Endothelial cell of umbilical vein (primary cell): ENCODE results near the gene SH3TC1. TPM values are rescaled to one million over a fixed set of nuclear protein-coding genes. Genes with fewer than 3 reads are reported as not detected.

Experiments
- BruUV-seq: library from RNA; stranded (reverse); fragments of 400-500 nt; replicated peaks from 2 replicates; lab custom pipeline; 2021; lab: Mats Ljungman, UMichigan
- CTCF ChIA-PET: fragments of 300-600, 350-600 bp; sonication (Branson Sonifier 250); formaldehyde crosslinking; loops from one replicate; lab custom pipeline; 2021; ENCODE audit warnings: antibody characterized with exemption, inconsistent platforms; lab: Charles Lee
- POLR2A ChIA-PET: fragments of 300-600, 350-600 bp; sonication (Branson Sonifier 250); formaldehyde crosslinking; loops from one replicate; lab custom pipeline; 2021; ENCODE audit warnings: antibody characterized with exemption, inconsistent platforms; lab: Charles Lee
- DNase-seq: peaks from one replicate; pipeline ENCODE4 v3.0.0-alpha.2; 2011; ENCODE audit warnings: low read depth, low spot score
- FAIRE-seq: peaks from 2 replicates; lab custom pipeline; 2011; peaks lifted over from hg19 to GRCh38; lab: Jason Lieb, UNC
- H2AFZ ChIP-seq: 2 replicates; pipeline ENCODE4 v1.6.0; 2012; ENCODE audit warnings: low read depth, low read length, control low read depth, inconsistent platforms
- H3K27ac ChIP-seq: 2 replicates; pipeline ENCODE4 v1.5.1; 2011; ENCODE audit warnings: low read depth, mild to moderate bottlenecking, control low read depth, low read length, moderate library complexity; ENCODE audit not compliant: insufficient read depth
- H3K27me3 ChIP-seq, 2 experiments: 2 replicates each; pipeline versions ENCODE4 v1.6.0 to v1.6.1; 2011; ENCODE audit warnings: low read length in 2 of 2, mixed read lengths in 1 of 2; ENCODE audit not compliant: control insufficient read depth in 2 of 2, insufficient read depth in 2 of 2
- H3K36me3 ChIP-seq, 2 experiments: 2 replicates in 1 of 2; 3 replicates in 1 of 2; pipeline ENCODE4 v1.5.1; 2011; ENCODE audit warnings: low read length in 2 of 2, mild to moderate bottlenecking in 1 of 2, moderate library complexity in 1 of 2; ENCODE audit not compliant: control insufficient read depth in 2 of 2, insufficient read depth in 2 of 2; ENCODE audit errors: extremely low read depth in 1 of 2
- H3K4me1 ChIP-seq: 3 replicates; pipeline ENCODE4 v1.5.1; 2011; ENCODE audit warnings: mild to moderate bottlenecking, low read length; ENCODE audit not compliant: control insufficient read depth, insufficient read depth; ENCODE audit errors: extremely low read depth
- H3K4me2 ChIP-seq: 2 replicates; pipeline ENCODE4 v1.6.1; 2011; ENCODE audit warnings: low read length, control low read depth, mixed read lengths; ENCODE audit not compliant: insufficient read depth
- H3K4me3 ChIP-seq, 3 experiments: fragments of 200-600 bp in 1 of 3; sonication (generic), shearing (Covaris generic) in 1 of 3; replicated peaks in 1 of 3; 2 replicates each; pipeline ENCODE4 v1.5.1; 2011 to 2016; ENCODE audit warnings: control low read depth in 3 of 3, low read length in 3 of 3, mild to moderate bottlenecking in 2 of 3, inconsistent platforms in 1 of 3, low read depth in 1 of 3, moderate library complexity in 1 of 3; ENCODE audit not compliant: insufficient read depth in 1 of 3
- H3K79me2 ChIP-seq: 2 replicates; pipeline ENCODE4 v1.6.0; 2012; ENCODE audit warnings: low read length, inconsistent platforms; ENCODE audit not compliant: control insufficient read depth, insufficient read depth
- H3K9ac ChIP-seq: replicated peaks from 2 replicates; pipeline ENCODE3; 2011; ENCODE audit warnings: low read length, control low read depth; ENCODE audit not compliant: insufficient read depth; ENCODE audit errors: extremely low read depth
- H3K9me1 ChIP-seq: replicated peaks from 3 replicates; pipeline ENCODE4 v1.6.0; 2011; ENCODE audit warnings: mild to moderate bottlenecking, low read length; ENCODE audit not compliant: control insufficient read depth, insufficient read depth; ENCODE audit errors: extremely low read depth
- H3K9me3 ChIP-seq: replicated peaks from 2 replicates; pipeline ENCODE4 v1.5.1; 2012; ENCODE audit warnings: low read length, inconsistent platforms; ENCODE audit not compliant: control insufficient read depth, insufficient read depth
- H4K20me1 ChIP-seq: replicated peaks from 2 replicates; pipeline ENCODE3; 2011; ENCODE audit warnings: mild to moderate bottlenecking, low read length; ENCODE audit not compliant: control insufficient read depth, insufficient read depth; ENCODE audit errors: extremely low read depth
- EZH2 ChIP-seq: IDR thresholded peaks from 2 replicates; pipeline ENCODE4 v1.6.1; 2012; ENCODE audit warnings: borderline replicate concordance, low read depth, mild to moderate bottlenecking, moderate library complexity, low read length, inconsistent platforms; ENCODE audit not compliant: severe bottlenecking
- FOS ChIP-seq: IDR thresholded peaks from 2 replicates; pipeline ENCODE4 v1.6.1; 2011; ENCODE audit warnings: mild to moderate bottlenecking, low read length, moderate library complexity, borderline replicate concordance; ENCODE audit not compliant: insufficient read depth
- GATA2 ChIP-seq: IDR thresholded peaks from 2 replicates; pipeline ENCODE4 v1.7.0; 2011; ENCODE audit warnings: low read depth, mild to moderate bottlenecking, moderate library complexity, mixed read lengths, low read length; ENCODE audit not compliant: insufficient read length, insufficient read depth
- JUN ChIP-seq: IDR thresholded peaks from 2 replicates; pipeline ENCODE4 v1.6.1; 2011; ENCODE audit warnings: borderline replicate concordance, low read depth; ENCODE audit not compliant: insufficient read length, insufficient read depth
- MYC ChIP-seq: IDR thresholded peaks from one replicate; pipeline ENCODE4 v1.6.1; 2011; ENCODE audit warnings: mild to moderate bottlenecking, low read depth, low read length
- POLR2A ChIP-seq: IDR thresholded peaks from 2 replicates; pipeline ENCODE4 v1.6.1; 2012; ENCODE audit warnings: low read depth, mild to moderate bottlenecking, control low read depth, low read length
- POLR2AphosphoS5 ChIP-seq: IDR thresholded peaks from 2 replicates; pipeline ENCODE4 v1.6.1; 2012; ENCODE audit warnings: low read depth, mild to moderate bottlenecking, control low read depth, low read length, moderate library complexity; ENCODE audit not compliant: insufficient read depth
- dilution Hi-C: fragments of 300-500 bp; cut with MboI; formaldehyde crosslinking; loops from one replicate; pipeline ENCODE4 v1.15.0; 2019; ENCODE audit warnings: low sequenced_read_pairs; ENCODE audit not compliant: extremely low pct_ligation_motif_present
- intact Hi-C: fragments of 100-400 bp; cut with micrococcal nuclease; formaldehyde crosslinking; loops from one replicate; pipeline ENCODE4 v1.10.0; 2022
- polyA plus RNA-seq, 4 experiments: library from polyadenylated mRNA; depleted of rRNA in 3 of 4; stranded (reverse) in 3 of 4; unstranded in 1 of 4; fragments of >200 nt; gene quantifications; 2 replicates each; pipeline versions ENCODE4 v1.2.1 to v1.2.3, GENCODE V29; 2011 to 2012; ENCODE audit warnings: missing spikeins in 1 of 4
- total RNA-seq: library from RNA; stranded (reverse); gene quantifications from 2 replicates; pipeline ENCODE4 v1.2.3, GENCODE V29; 2021
- TF ChIP-seq, protein P1 (sequence below), 2 donors: IDR thresholded peaks; 1 replicate in 1 of 2; 2 replicates in 1 of 2; pipeline ENCODE4 v1.5.1; 2011; ENCODE audit warnings: low read length in 2 of 2, mild to moderate bottlenecking in 2 of 2, moderate library complexity in 2 of 2, control low read depth in 1 of 2, inconsistent platforms in 1 of 2, low read depth in 1 of 2; ENCODE audit not compliant: insufficient read depth in 1 of 2; ENCODE audit errors: extremely low read depth in 1 of 2
- TF ChIP-seq, protein P2 (sequence below): IDR thresholded peaks from 2 replicates; pipeline ENCODE4 v1.6.1; 2011; ENCODE audit not compliant: insufficient read depth, insufficient read length

The SH3TC1 gene
- total and polyA plus RNA-seq, 2 donors (not counting 3 experiments of a cell fraction or from before 2014, with no cell fraction given) = 96.5 to 192 TPM

DNA sequence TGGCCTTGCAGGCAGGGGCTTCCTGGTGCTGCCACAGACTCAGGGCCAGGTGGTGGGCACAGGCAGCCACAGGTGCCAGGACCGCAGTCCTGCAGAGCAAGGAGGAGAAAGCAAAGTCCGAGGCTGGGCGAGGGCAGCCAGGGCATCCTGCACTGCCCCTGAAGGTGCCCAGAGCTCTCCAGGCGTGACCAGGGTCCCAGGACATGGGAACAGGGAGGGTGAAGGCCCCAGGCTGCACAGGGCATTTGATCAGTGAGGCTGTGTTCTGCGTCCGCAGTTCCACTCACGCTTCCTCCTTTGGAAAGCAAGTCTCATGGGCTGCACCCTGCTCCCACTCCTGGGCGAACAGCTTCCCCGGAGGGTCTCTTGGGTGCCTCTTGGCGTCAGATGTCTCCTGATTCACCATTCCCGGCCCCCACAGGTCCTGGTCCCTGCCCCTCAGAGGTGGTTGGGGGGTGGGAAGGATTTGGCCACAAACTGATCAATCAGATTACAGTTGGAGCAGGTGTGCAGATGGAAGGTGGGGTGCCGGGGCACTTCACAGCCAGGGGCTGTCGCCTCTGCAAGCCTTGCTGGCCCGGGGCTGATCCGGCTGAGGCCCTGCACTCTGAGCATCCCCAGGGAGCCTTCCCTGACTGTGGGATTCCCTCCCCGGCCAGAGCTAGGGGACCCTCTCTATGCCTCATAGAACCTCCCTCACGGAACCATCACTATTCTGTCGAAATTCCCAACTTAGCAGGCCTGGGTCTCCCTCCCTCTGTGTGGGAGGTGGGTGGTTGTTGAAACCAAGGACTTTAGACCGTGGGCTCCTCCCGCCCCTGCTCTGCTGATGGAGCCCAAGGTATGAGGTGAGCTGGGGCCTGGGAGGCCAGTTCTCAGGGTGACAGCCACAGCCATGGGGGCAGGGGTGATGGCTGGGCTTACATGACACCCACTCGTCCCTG lies 3.3 kb downstream of the SH3TC1 start:
- ChIA-PET CTCF (interaction anchor here (0.8 to 14.2 kb wide), 5 partner anchors 8 to 208 kb away, joined by 3 to 196 read pairs (median 5); no protein-coding TSS in a partner anchor), POLR2A (interaction anchor here (0.8 kb wide), 1 partner anchor 26 kb away, joined by 4 read pairs; no protein-coding TSS in a partner anchor)
- no peak for FAIRE-seq
- H3K4me1 ChIP-seq = peaks cover 57% of the 10 kb centered on the region
- H3K9ac ChIP-seq = no peak overlapping the region
- H4K20me1 ChIP-seq = no peaks in the 10 kb centered on the region
- no peaks in the 10 kb centered on the region for H3K9me3 ChIP-seq
- H3K27me3 ChIP-seq = no peaks in the 10 kb centered on the region
- H3K79me2 ChIP-seq = peaks cover 74% of the 10 kb centered on the region
- peaks cover 5 to 23% of the 10 kb centered on the region in 2 experiments for H3K36me3 ChIP-seq
- no peaks in the 10 kb centered on the region for H3K9me1 ChIP-seq
- no peak overlapping the region for H3K4me2 ChIP-seq
- H2AFZ ChIP-seq = no peak overlapping the region
- peak overlapping the region in 2 of 3 experiments; percentile 72 to 77 for H3K4me3 ChIP-seq
- H3K27ac ChIP-seq = no peak overlapping the region
- intact Hi-C loops (no loop called here), dilution Hi-C loops (no loop called here)
- TF ChIP-seq, protein P1, sequence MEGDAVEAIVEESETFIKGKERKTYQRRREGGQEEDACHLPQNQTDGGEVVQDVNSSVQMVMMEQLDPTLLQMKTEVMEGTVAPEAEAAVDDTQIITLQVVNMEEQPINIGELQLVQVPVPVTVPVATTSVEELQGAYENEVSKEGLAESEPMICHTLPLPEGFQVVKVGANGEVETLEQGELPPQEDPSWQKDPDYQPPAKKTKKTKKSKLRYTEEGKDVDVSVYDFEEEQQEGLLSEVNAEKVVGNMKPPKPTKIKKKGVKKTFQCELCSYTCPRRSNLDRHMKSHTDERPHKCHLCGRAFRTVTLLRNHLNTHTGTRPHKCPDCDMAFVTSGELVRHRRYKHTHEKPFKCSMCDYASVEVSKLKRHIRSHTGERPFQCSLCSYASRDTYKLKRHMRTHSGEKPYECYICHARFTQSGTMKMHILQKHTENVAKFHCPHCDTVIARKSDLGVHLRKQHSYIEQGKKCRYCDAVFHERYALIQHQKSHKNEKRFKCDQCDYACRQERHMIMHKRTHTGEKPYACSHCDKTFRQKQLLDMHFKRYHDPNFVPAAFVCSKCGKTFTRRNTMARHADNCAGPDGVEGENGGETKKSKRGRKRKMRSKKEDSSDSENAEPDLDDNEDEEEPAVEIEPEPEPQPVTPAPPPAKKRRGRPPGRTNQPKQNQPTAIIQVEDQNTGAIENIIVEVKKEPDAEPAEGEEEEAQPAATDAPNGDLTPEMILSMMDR (IDR thresholded peaks at IDR 0.05; ENCODE audit: extremely low read depth in 1 of 2, insufficient read depth in 1 of 2, low read depth in 1 of 2, low read length in 2 of 2) = no peak
- TF ChIP-seq POLR2A = peak; percentile 21
- no peak for DNase-seq
- BruUV-seq = no TSS peak

DNA sequence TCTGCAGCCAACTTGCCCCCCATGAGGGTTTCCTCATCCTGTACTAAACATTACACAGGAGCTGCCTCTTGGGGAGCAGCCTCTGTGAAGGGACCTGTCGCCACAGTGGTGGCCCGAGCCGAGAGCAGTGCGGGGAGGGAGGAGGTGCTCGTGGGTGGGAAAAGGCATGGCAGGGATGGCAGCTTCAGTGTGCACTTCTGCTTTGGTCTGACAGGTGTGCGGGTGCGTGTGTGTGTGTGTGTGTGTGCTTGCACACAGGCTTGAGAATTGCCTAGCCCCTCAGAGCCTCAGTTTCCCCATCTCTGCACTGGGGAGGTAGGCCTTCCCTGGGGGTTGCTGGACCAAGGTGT lies 3.9 kb downstream of the SH3TC1 start:
- H3K4me1 ChIP-seq = peaks cover 55% of the 10 kb centered on the region
- dilution Hi-C loops (no loop called here), intact Hi-C loops (no loop called here)
- no peaks in the 10 kb centered on the region for H3K27me3 ChIP-seq
- peaks cover 76% of the 10 kb centered on the region for H3K79me2 ChIP-seq
- POLR2A ChIA-PET = no interaction called here
- peaks cover 5 to 29% of the 10 kb centered on the region in 2 experiments for H3K36me3 ChIP-seq
- no peak overlapping the region for H3K4me2 ChIP-seq
- no peaks in the 10 kb centered on the region for H3K9me1 ChIP-seq
- no peak overlapping the region for H3K9ac ChIP-seq
- no peak overlapping the region for H3K27ac ChIP-seq
- H2AFZ ChIP-seq = no peak overlapping the region
- no peak overlapping the region for H3K4me3 ChIP-seq
- FAIRE-seq = no peak
- TF ChIP-seq MYC (no peak), EZH2 (no peak), POLR2A (no peak), POLR2AphosphoS5 (no peak), JUN (no peak), GATA2 (no peak), FOS (no peak)
- TF ChIP-seq, protein P1 (IDR thresholded peaks at IDR 0.05; ENCODE audit: extremely low read depth in 1 of 2, insufficient read depth in 1 of 2, low read depth in 1 of 2, low read length in 2 of 2) = no peak
- TF ChIP-seq, protein P2, sequence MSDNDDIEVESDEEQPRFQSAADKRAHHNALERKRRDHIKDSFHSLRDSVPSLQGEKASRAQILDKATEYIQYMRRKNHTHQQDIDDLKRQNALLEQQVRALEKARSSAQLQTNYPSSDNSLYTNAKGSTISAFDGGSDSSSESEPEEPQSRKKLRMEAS = no peak
- no peak for DNase-seq
- no peaks in the 10 kb centered on the region for H4K20me1 ChIP-seq
- CTCF ChIA-PET = interaction anchor here (14.2 kb wide), 1 partner anchor 25 kb away, joined by 196 read pairs; no protein-coding TSS in a partner anchor
- BruUV-seq = no TSS peak
- no peaks in the 10 kb centered on the region for H3K9me3 ChIP-seq
